HG02623 (cell line): ENCODE measurements around the gene DOP1B.
"Not testable (repeated sequence)": the region's sequence is repeated elsewhere in the genome, so short reads cannot be mapped to it uniquely, and the experiment has no call there.

Experiments
- ATAC-seq: cut with Tn5 transposase; IDR thresholded peaks from one replicate; pipeline ENCODE4 v1.9.1; 2021; ENCODE audit warnings: moderate library complexity; ENCODE audit not compliant: unreplicated experiment

Gene DOP1B, protein sequence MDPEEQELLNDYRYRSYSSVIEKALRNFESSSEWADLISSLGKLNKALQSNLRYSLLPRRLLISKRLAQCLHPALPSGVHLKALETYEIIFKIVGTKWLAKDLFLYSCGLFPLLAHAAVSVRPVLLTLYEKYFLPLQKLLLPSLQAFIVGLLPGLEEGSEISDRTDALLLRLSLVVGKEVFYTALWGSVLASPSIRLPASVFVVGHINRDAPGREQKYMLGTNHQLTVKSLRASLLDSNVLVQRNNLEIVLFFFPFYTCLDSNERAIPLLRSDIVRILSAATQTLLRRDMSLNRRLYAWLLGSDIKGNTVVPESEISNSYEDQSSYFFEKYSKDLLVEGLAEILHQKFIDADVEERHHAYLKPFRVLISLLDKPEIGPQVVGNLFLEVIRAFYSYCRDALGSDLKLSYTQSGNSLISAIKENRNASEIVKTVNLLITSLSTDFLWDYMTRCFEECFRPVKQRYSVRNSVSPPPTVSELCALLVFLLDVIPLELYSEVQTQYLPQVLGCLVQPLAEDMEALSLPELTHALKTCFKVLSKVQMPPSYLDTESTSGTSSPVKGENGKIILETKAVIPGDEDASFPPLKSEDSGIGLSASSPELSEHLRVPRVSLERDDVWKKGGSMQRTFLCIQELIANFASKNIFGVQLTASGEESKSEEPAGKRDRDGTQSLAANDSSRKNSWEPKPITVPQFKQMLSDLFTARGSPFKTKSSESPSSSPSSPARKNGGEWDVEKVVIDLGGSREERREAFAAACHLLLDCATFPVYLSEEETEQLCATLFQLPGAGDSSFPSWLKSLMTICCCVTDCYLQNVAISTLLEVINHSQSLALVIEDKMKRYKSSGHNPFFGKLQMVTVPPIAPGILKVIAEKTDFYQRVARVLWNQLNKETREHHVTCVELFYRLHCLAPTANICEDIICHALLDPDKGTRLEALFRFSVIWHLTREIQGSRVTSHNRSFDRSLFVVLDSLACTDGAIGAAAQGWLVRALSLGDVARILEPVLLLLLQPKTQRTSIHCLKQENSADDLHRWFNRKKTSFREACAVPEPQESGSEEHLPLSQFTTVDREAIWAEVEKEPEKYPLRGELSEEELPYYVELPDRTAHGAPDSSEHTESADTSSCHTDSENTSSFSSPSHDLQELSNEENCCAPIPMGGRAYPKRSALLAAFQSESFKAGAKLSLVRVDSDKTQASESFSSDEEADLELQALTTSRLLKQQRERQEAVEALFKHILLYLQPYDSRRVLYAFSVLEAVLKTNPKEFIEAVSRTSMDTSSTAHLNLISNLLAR (N-terminal part only)

DNA sequence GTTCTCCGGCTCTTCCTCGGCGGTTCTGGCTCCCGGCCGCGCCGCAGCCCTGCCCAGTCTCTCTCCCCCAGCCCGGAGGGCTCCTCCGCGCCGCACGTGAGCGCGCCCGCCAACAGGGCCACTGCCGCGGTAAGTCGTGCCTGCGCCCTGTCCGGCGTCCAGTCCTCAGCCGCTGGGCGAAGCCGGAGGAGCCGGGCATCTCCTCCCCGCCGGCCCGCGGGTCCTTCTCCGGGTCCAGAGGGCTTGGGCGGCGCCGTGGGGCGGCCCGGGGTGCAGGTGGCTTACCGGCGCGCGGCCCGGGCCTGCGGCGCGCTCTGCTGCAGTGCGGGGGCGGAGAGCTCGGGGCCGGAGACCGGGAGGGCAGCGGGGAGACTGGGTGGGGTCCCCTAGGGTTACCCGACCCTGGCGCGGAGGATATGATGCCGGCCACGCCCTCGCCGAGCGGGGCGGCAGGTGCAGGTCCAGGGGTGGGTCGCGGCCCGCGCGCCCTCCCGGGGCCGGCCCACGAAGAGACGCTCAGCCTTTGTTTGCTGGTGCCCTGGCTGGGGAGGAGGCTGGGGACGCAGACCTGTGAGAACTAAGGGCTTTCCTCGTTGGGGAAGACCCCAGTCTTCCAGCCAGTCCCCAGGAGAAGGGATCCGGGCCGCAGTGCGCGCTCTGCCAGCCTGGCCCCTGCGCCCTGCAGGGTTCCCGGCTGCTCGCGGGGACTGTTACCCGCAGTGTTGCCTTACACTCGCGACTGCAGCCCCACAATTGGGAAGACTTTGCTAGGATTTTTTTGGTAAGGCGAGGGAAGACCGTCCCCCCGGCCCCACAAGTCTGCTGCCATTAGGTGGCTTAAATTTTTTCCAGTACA, at the start of gene DOP1B:
DOP1B (plus strand) TSS at position 10 of the 856 bp plus-strand sequence. CDS start 7,910 bp downstream, outside the sequence.
- ATAC-seq = peak; percentile 20

DNA sequence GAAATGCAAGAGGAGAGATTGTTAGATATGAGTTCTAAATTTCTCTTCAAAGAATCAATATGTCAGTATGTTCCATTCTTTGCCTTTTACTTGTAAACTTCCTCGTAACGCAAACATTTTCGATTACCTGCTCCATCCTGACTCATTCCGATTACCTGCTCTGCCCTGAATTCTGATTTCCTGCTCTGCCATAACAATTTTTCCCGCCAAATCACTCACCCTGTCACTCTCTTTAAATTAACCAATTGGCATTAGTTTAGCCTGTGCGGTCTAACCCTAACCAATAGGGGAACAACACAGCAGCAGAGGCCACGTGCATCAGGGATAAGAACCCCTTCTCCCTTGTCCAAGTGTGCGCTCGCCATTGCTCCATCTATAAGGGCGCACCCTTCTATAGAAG, 46.8 kb upstream of the DOP1B start:
- no peak for ATAC-seq

DNA sequence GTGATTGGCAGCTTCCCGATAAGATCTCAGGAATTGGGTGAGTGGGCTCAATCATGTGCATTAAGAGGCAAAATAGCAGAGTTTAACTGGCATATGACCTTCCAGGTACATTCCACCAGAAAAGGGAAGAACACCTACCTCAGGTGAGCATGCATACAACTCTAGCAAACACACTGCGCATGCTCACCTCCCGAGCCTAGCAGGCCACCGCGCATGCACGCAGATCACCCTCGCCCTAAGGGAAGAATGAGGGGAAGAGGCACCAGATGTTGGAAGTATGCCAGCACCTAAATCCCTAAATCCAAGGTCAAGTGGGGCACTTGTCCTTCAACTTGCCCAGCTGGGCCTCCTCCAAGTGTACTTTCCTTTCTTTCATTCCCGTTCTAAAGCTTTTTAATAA, 45.4 kb upstream of the DOP1B start:
- ATAC-seq = no peak

DNA sequence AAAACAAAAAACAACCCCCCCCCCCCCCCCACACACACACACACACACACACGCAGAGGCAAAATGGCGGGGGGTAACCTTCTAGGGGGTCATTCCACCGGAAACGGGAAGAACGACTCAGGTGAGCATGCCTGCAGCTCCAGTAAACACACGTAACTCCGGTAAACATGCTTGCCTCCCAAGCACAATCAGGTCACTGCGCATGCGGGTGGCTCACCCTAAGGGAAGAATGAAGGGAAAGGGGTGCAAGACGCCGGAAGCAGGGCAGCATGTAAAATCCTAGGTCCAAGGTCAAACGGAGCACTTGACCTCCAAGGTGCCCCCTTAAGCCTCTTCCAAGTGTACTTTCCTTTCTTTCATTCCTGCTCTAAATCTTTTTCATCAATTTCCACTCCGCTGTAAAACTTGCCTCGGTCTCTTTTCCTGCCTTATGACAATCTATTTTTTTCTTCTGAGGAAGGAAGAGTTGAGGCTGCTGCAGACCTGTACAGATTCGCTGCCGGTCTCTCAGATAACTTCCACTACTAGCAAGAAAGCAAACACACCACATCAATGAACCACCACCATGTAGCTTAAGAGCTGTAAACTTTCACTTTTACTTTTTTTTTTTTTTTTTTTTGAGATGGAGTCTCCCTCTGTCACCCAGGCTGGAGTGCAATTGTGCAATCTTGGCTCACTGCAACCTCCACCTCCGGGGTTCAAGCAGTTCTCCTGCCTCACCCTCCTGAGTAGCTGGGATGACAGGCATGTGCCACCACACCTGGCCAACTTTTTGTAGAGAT, 42.8 kb upstream of the DOP1B start:
- no peak for ATAC-seq

DNA sequence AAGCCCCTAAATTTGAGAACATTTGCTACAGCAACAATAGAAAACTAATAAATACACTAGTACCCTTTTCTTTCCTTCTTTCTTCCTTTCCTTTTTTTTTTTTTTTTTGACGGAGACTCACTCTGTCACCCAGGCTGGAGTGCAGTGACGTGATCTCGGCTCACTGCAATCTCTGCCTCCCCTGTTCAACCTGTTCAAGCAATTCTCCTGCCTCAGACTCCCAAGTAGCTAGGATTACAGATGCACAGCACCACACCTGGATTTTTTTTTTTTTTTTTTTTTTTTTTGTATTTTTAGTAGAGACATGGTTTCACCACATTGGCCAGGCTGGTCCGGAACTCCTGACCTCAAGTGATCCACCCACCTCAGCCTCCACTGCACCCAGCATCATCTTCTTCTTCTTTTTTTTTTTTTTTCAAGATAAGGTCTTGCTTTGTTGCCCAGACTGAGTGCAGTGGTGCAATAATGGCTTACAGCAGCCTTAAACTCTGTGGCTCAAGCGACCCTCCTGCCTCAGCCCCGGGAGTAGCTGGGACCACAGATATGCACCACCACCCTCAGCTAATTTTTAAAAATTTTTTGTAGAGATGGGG, 41.4 kb upstream of the DOP1B start:
- ATAC-seq = no peak

DNA sequence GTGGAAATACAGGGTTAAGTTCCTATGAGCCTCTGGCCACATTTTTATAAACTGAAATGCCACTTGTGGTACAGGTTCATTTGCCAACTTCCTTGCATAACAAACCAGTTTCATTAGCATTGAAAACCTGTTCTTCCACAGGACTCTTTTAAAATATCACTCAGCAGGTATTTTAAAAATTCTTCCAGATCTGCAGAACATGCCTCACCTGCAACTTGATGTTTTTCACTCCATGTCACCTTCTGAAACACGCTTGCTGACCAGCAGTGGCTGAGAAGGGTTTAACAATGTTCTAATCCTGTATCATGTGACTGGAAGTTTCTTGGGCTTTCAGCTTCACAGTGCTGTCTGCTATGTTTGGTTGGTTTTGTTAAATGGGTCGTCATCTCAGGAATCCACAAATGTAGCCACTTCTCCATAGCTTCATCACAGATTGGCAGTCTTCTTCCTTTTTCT, 39.3 kb upstream of the DOP1B start:
- ATAC-seq = no peak

DNA sequence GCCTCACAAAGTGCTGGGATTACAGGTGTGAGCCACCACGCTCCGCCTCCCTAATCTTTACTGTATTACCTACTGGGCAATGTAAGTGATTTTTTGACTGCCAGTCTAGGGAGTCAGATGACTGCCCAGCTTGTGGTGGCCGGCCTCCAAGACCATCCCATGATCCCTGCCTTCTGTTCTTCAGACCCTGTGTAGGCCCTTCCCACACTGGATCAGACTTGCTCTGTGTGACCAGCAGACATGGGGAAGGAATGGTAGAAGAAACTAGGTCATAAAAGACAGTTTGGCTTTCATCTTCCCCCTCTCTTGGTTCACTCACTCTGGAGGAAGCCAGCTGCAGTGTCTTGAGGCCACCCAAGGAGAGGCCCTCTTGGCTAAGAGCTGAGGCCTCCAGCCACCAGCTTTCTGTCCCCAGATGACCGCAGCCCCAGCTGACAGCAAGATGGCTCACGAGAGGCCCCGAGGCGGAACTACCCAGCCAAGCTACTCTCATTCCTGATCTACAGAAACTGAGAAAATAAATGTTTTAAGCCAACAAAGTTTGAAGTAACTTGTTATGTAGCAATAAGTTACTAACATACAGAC, 36.2 kb upstream of the DOP1B start:
- no peak for ATAC-seq

DNA sequence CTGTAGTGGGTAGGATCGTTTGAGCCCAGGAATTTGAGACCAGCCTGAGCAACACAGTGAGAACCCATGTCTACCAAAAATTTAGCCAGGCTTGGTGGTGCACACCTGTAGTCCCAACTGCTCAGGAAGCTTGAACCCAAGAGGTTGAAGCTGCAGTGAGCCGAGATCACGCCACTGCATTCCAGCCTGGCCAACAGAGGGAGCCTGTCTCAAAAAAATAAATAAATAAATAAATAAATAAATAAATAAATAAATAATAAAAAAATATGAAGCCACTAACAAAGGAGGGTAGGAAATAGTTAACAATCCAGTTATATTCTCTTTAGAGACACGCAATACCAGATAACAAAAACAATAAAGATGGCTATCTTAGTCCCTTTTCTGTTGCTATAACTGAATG, 33.6 kb upstream of the DOP1B start:
- ATAC-seq = no peak

DNA sequence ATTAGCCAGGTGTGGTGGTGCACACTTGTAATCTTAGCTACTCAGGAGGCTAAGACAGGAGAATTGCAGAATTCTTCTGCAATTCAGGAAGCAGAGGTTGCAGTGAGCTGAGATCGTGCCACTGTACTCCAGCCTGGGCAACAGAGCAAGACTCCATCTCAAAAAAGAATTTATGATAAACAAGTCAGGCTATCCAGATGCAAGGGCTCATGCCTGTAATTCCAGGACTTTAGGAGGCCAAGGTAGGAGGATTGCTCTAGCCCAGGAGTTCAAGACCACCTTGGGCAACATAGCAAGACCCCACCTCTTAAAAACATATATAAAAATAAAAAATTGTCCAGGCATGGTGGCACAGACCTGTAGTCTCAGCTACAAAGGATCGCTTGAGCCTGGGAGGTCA, 32.2 kb upstream of the DOP1B start:
- no peak for ATAC-seq

DNA sequence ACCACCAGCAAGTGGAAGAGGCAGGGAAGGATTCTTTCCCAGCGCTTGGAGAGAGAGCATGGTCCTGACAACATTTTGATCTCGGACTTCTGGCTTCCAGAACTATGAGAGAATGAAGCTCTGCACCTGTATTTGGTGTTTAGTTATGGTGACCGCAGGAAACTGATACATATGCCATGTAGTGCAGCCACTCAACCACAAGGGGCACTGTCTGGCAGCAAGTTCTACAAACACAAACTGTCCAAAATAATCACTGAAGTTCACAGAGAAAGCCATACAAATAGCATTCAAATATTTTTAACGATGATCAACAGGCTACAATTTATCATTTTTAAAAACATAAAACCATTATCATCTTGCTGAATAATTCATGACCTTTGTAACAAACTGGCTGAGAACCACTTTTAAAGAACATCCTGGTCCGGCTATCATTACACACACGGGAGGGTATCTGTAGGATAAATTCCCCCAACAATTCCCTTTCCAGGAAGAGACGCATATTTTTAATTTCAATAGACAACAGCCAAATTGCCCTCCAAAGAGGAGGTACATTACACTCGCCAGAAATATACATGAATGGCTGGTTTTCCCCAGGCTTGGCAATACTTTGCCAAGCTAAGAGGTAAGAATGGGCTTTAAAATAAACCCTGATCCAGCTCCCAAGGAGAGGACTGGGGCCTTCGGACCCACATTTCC, 31.0 kb upstream of the DOP1B start:
- no peak for ATAC-seq

DNA sequence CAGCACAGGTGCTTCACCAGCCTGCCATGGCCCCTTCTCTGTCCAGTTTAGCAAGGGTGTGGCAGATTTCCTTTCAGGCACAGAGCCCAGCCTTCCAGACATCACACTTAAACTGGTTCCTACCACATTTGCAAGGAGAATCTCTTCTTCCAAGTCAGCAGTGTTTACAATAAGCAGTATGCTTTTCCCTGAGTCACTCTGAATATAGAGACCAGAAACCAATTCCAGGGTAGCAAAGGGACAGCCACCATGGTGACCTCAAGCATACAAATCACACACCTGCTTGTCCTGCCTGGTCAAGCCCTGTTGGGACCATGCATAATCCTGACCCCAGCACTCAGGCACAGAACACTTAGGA, 30.4 kb upstream of the DOP1B start:
- ATAC-seq = no peak

DNA sequence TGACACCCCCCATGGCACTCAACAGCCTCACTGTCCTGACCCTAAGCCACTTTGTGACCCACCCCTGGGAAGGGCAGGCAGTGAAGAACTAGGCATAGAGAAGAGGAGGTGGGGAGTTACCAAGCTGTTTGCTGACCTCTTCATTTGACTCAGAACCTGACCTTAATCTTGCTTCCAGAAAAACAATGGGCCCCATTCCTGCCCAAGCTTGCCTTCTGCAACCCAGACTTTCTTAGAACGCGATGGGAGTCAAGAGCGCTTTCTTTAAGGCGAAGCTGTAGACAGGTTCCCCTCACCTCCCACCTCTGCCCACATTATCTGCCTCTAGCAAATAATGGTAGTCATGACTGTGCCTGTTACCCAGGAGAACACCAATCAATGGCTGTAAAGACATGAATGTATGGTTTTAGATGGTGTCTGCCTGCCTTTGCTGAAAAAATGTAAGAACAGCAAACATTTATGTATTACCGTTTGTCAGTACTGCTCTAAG, 30.0 kb upstream of the DOP1B start:
- no peak for ATAC-seq

DNA sequence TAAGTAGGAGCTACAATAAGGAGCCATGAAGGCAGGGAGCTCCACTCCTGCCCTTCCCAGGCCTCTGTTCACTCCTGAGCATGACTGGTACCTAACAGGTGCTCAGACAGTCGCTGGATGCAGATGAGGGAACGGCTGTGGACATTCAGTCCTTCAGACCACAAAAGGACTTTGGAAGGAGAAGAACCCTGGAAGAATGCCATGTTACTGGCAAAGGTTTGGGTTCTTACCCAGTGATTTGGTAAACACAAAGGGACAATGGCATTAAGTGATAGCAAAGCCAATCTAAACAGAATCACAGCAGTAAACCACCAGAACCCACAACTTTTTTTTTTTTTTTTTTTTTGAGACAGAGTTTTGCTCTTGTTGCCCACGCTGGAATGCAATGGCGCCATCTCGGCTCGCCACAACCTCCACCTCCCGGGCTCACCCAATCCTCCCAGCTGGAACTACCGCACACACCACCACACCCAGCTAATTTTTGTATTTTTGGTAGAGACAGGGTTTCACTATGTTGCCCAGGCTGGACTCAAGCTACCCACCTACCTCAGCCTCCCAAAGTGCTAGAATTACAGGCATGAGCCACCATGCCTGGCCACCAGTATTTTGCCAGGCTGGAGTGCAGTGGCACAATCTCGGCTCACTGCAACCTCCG, 29.2 kb upstream of the DOP1B start:
- no peak for ATAC-seq

DNA sequence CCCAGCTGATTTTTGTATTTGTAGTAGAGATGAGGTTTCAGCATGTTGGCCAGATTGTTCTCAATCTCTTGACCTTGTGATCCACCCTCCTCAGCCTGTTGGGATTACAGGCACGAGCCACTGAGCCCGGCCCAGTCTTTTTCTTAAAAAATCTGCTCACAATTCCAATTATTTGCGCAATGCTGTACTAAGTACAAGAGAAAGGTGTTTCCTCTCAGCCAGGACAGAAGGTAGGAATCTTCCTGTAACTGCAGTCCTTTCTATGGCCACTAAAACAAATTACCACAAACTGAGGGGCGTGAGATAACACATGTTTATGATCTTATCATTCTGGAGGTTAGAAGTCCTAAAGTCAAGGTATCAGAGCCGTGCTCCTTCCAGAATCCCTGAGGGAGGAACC, 28.6 kb upstream of the DOP1B start:
- no peak for ATAC-seq

DNA sequence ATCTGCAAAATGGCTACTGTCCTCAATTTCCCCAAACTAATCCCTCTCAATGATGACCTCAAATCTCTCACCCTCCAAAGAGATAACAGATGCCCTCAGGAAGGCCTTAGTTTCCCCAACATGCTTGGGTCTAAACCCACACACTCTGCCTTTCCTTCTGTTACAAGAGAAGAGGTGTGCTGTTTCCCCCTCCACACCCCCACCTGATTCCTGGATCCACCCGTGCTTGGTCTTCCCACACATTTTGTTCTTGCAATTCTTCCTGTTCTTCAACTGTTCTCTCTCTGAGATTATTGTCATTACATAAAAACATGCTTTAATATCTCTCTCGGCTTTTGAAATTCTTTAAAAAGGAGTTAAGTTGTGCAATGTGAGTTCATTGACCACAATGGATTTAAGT, 27.4 kb upstream of the DOP1B start:
- ATAC-seq = no peak

DNA sequence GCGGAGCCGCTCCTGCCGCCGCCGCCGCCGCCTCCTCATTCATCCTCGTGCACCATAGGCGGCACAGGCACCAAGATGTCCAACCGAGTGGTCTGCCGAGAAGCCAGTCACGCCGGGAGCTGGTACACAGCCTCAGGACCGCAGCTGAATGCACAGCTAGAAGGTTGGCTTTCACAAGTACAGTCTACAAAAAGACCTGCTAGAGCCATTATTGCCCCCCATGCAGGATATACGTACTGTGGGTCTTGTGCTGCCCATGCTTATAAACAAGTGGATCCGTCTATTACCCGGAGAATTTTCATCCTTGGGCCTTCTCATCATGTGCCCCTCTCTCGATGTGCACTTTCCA, 26.2 kb upstream of the DOP1B start:
- not testable (repeated sequence) for ATAC-seq

DNA sequence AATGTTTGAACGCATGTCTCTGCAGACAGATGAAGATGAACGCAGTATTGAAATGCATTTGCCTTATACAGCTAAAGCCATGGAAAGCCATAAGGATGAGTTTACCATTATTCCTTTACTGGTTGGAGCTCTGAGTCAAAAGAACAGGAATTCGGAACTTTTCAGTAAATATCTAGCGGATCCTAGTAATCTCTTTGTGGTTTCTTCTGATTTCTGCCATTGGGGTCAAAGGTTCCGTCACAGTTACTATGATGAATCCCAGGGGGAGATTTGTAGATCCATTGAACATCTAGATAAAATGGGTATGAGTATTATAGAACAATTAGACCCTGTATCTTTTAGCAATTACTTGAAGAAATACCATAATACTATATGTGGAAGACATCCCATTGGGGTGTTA, 25.8 kb upstream of the DOP1B start:
- ATAC-seq = not testable (repeated sequence)

DNA sequence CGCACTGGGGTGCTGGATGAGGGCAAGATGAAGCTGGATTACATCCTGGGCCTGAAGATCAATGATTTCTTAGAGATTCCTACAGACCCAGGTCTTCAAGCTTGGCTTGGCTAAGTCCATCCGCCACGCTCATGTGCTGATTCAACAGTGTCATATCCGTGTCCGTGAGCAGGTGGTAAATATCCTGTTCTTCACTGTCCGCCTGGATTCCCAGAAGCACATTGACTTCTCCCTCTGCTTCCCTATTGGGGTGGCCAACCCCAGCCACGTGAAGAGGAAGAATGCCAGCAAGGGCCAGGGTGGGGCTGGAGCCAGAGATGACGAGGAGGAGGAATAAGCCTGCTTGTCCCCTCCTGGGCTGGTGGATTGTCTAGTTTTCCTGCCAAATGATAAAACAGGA, 23.9 kb upstream of the DOP1B start:
- no peak for ATAC-seq
